HG03571 (cell line): ENCODE results near the gene ADAMTS7.
"Not testable (repeated sequence)": the region's sequence is repeated elsewhere in the genome, so short reads cannot be mapped to it uniquely, and the experiment has no call there.

Source experiments
- ATAC-seq: cut with Tn5 transposase; IDR thresholded peaks from one replicate; pipeline ENCODE4 v1.9.1; 2021; ENCODE audit not compliant: unreplicated experiment

The ADAMTS7 gene

GRCh38 chr15:78732634-78733033 lies 78.6 kb downstream of the ADAMTS7 start:
- ATAC-seq = no peak

- ATAC-seq = no peak
Observed at GRCh38 chr15:78730955-78731354, 80.3 kb downstream of the ADAMTS7 start.

GRCh38 chr15:78728427-78728826 lies 82.8 kb downstream of the ADAMTS7 start:
- not testable (repeated sequence) for ATAC-seq

GRCh38 chr15:78727561-78727960 lies 83.7 kb downstream of the ADAMTS7 start:
- no peak for ATAC-seq

GRCh38 chr15:78726870-78727551 lies 84.3 kb downstream of the ADAMTS7 start:
- ATAC-seq = no peak

GRCh38 chr15:78719819-78720450 lies 91.3 kb downstream of the ADAMTS7 start:
- not testable (repeated sequence) for ATAC-seq

GRCh38 chr15:78718837-78719236 lies 92.4 kb downstream of the ADAMTS7 start:
- no peak for ATAC-seq

- ATAC-seq = no peak
Observed at GRCh38 chr15:78717956-78718656, 93.2 kb downstream of the ADAMTS7 start.

GRCh38 chr15:78716651-78717050 lies 94.6 kb downstream of the ADAMTS7 start:
- no peak for ATAC-seq

- no peak for ATAC-seq
Observed at GRCh38 chr15:78715930-78716329, 95.3 kb downstream of the ADAMTS7 start.

- ATAC-seq = no peak
Observed at GRCh38 chr15:78715434-78715833, 95.8 kb downstream of the ADAMTS7 start.

GRCh38 chr15:78714890-78715289 lies 96.4 kb downstream of the ADAMTS7 start:
- no peak for ATAC-seq

- no peak for ATAC-seq
Observed at GRCh38 chr15:78712797-78713515, 98.3 kb downstream of the ADAMTS7 start.

GRCh38 chr15:78711638-78712037 lies 99.6 kb downstream of the ADAMTS7 start:
- ATAC-seq = no peak

- peak; percentile 68 for ATAC-seq
Observed at GRCh38 chr15:78709263-78709882, 101.9 kb downstream of the ADAMTS7 start.
